NCI-H748 (cell line): ENCODE measurements around the gene TMC1.
"Not testable (repeated sequence)": the region's sequence is repeated elsewhere in the genome, so short reads cannot be mapped to it uniquely, and the experiment has no call there.

Experiments used
- DNase-seq: peaks from one replicate; lab custom pipeline; 2025; ENCODE audit not compliant: unreplicated experiment; lab: John Stamatoyannopoulos, UW

The TMC1 gene

DNA sequence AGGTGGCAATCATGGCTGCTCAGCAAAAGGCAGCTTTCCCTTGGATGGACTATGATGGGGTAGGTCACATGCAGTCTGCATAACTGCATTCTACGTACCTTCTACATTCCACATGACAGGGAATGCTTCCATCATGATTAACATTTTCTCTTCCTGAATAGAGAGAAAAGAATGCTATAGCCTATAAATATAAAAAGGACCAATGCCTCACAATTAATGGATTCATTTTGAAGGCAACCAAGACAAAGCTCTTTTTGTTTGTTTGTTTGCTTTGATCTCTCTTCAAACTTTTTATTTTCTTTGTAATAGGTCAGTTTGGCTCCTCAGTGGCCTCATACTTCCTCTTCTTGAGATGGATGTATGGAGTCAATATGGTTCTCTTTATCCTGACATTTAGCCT lies 230.1 kb downstream of the TMC1 start:
- no peak for DNase-seq

DNA sequence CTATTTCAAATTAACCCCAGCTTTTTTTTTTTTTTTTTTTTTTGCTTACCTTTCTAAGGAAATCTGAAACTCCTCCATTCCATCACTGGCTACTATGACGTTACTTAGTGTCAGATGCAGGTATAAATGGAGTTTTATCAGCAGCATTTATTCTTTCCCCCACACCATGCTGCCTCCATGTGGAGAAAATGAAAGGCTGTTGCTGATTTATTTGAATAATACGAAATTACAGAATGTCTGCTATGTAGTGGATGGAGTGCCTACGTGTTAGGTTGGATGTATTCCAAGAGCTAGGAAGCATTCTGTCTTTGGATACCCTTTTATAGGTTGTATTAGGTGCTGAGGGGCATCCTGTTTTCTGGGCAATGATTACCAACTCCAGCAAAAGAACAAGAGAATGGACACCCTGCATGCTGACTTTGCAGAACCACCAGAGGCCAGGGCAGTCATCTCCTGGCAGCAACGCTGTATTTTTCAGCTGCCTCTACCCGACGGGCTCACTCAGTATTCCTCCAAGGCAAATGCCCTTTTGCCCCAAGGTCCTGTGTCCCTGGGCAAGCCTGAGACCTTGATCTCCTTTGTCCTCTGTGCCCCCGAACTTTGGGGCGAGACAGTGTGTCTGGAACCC lies 232.0 kb downstream of the TMC1 start:
- peak; percentile 35 for DNase-seq

DNA sequence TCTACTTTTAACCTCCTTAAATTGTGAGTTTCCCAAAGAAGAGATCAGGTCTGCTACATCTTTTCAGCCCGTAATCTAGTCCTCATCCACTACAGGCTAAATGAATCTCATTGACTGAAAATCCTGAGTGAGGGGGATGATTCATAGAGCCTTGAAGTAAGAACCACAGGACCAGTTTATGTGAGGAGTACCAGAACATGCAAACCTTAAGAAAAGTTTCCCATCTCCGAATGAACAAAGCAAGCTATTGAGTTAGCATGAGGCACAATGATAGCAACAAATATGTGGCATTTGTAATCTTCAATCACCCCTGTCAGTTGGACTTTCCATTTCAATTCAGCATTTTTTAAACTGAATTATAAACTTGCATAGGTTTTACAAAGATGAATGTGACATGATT lies 234.4 kb downstream of the TMC1 start:
- DNase-seq = no peak

DNA sequence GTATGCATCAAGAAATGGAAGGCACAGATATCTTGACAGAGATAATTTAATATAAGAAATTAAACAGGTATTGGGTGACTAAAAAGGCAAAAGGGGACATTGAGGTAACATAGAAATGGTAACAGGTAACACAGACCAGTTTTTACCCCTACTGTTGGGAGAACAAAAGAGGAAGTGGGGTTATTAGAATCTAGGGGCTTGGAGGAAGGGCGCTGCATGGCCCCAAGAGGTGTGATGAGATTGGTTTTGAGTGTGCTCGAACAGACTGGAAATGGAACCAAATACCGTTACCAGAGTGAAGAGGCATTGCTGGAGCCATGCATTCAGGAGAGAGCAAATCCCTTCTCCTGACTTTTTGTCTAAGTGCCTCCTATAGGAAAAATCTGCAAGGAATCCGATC lies 237.5 kb downstream of the TMC1 start:
- DNase-seq = no peak

DNA sequence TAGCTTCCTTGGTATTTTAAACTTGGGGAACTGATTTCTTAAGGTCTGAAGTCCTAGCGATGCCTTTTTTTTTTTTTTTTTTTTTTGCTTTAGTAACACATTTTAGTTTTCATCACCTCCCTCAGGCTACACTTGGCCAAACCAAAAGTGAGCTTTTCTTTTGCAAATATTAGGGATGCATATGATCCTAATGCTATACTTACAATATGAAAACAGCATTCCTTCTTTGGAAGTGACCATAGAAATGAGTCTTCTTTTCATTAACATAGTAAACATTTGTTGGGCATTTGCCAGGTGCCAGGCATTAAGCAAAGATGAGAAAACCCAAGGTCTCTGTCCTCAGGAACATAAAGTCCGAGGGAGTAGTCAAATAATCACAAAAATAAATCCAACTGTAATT lies 241.6 kb downstream of the TMC1 start:
- DNase-seq = no peak

DNA sequence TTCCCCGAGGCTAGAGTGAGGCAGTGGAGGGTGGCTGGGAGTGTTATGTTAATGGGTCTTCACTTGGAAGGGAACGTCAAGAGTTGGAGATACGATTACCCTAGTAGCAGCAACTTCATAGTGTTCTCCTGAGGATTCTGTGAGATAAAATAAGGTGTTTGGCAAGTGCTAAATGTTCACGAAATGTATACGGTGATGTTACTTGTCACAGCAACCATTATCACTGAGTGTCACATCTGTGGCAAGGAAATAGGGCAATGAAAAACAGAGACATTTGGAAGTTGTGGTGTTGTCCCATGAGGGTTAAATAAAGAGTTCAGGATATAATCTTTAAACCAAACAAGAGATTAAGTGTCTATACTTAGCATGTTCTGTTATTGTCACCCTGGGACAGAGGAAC lies 248.1 kb downstream of the TMC1 start:
- no peak for DNase-seq

DNA sequence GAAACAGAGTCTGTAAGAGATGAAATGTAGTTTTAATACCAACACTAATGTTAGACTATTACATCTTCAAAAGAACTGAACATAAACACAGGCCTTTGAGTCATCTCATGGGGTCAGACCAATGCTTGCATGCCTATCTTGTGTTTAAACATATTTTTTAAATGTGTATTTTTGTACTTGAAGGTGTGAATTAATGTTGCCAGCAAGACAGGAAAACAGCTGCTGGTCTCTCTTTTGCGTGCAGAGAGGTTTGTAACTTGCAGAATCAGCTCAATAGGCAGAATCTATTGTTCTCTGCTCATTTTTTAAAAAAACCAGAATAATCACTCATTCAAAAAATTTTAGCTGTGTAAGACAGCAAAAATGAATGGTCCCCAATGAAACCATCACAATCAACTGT lies 251.3 kb downstream of the TMC1 start:
- no peak for DNase-seq

DNA sequence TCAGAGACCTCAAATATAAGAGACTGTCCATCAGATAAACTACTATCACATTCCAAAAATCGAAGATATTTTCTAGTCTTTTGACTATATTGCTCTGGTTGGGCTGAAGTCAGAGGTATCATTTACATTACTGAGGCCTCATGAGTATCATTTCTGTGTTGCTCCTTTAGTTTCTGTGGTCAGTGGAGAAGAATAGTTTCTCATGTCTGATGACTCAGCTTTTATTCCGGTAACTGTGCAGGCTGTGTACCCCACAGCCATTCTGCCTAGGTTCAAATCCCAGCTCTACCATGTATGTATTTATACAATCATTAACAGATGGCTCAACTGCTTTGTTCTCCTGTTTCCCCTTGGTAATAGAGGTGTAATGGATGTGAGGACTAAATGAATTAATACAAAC lies 252.2 kb downstream of the TMC1 start:
- no peak for DNase-seq

DNA sequence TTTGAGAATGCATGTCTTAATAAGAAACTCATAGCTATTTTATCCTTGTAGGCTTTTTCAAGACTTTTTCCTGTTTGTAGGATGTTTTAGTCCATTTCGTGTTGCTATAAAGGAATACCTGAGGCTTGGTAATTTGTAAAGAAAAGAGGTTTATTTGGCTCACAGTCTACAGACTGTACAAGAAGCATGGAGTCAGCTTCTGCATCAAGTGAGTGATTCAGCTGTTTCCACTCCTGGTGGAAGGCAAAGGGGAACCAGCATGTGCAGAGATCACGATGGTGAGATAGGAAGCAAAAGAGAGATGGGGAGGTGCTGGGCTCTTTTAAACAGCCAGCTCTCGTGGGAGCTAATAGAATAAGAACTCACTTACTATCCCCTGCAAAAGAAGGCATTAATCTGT lies 254.2 kb downstream of the TMC1 start:
- DNase-seq = no peak

DNA sequence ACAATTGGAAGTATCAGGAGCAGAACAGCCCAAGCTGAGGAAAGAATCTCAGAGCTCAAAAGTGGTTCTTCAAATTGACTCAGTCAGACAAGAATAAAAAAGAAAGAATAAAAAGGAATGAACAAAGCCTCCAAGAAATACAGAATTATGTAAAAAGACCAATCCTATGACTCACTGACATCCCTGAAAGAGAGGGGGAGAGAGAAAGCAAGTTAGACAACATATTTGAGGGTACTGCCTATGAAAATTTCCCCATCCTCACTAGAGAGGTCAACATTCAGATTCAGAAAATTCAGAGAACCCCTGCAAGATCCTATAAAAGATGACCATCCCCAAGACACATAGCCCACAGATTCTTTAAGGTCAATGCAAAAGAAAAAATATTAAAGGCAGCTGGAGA lies 258.2 kb downstream of the TMC1 start:
- DNase-seq = no peak

DNA sequence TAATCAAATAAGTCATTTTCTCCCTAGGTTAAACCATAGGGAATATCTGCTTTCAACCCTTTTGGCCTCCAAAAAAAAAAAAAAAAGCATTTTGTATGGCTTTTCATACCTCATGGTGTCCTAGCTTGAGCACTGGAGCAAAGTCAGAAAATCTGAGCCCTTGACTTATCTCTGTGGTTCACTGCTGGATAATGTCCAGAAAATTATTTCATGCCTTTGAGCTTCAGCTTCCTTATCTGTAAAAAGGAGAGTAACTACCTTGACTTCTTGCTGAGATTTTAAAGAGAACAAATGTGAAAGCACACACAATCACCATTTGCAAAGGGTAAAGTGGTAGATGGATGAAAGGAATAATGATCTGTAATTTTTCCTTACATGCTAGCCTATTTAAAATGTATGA lies 265.5 kb downstream of the TMC1 start:
- DNase-seq = no peak

DNA sequence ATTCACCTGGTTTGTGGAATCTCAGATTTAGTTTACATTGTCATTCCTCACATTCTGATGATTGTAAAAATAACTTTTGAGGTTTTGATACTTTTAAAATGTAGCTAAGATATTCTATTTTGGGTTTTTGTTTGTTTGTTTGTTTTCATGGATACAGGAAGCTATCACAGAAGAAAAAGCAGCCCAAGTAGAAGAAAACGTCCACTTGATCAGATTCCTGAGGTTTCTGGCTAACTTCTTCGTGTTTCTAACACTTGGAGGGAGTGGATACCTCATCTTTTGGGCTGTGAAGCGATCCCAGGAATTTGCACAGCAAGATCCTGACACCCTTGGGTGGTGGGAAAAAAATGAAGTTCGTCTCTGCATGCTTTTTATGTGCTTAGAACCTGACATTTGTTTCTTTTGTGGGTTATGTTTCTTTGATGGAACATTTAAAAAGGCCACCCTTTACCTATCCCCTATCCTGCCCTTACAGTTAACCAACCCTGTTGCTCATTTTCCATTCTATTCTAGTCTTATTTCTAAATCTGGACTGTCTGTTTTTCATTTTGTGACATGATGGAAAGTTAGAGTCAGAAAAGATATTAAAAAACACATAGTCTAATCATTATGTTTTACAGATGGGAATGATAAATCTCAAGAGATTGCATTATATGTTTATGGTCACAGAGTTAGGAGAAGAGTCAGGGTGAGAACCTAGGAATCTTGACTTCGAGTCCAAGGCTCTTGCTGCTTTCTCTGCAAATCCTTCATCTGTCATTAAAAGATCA lies 267.7 kb downstream of the TMC1 start:
- no peak for DNase-seq

DNA sequence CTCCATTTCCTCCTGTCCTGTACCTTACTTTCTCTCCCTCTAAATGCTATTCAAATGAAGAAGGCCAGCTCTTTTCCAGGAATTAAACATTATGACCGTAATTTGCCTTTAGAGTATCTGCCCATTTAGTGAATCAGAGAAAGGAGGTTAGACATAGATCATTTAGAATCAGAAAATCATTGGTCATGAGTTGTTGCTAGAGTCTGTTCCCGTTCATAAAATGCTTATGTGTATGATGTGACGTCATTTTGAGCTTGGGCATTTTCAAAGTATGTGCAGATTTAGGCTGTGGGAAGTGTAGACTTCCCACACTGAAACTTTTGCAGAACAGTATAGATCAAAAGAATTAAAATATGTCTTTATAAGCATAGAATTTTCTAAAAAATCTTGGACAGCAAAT lies 268.5 kb downstream of the TMC1 start:
- no peak for DNase-seq

DNA sequence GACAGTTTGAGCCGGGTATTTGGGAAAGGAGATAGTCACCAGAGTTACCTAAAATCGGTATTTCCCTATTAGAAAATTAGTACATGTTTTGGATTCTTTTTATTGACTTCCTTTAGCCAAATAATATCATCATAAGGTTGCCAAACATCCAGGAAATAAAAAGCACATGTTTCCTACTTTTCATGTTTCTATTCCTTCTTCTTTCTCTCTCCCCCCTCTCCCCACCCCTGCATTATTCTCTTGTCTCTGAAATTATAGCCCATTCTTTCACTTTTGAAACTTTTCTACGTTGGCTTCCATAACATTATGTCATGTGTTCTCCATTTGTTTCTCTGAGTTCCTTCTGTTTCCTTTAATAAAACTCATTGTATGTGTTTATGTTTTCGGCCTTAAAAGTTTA lies 269.6 kb downstream of the TMC1 start:
- no peak for DNase-seq

DNA sequence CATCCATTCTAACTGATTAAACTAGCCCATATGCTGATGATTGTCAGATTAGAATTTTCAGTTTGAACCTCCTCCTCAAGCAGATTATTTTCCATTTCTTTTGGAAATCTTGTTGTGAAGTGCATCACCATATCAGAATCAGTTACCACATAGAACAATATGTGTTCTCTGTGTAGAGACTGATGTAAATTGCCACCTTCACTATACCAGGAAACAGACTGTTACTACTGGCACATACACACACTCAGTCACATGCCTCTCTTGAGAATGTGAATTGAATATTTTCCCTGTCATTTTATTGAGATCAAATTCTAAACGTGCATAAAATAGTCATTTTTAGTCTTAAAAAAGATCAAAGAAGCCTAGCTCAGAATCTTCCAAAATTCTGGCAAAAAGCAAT lies 270.0 kb downstream of the TMC1 start:
- DNase-seq = no peak

DNA sequence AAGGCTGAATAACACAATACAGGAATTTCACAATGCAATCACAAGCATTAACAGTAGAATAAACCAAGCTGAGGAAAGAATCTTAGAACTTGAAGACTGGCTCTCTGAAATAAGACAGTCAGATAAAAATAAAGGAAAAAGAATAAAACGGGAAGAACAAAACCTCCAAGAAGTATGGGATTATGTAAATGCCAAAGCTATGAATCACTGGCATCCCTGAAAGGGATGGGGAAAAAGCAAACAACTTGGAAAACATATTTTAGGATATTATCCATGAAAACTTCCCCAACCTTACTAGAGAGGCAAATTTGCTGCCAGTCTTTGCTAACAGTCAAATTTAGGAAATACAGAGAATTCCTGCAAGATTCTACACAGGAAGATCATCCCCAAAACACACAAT lies 273.5 kb downstream of the TMC1 start:
- no peak for DNase-seq

DNA sequence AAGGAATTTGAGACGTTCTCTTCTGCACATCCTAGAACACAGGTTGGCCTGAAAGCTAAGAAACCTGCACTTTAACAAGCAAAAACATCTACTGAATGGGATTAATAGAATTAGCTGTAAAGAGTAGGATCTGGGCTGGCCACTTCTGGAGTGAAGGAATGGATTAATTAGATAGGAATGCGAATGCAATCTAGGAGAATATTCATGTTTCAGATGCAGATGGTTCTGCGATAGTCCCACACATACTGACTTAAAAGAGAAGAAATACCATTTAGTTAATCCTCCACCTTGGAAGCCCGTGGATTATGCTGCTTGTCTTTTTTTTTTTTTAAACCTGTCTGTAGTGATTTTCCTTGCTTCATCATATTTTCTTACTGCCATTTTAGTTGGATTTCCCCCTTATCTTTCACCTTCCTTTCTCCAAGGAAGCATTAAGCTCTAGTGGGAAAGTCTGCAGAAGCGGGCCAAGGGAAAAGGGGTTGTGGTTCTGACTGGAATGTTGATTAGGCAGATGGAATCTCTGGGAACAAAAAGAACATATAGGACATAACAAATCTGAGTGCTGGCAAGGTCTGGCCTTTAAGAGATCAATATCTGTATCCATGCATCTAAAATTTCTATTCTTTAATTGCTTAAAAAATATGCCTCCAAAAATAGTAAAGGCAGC lies 279.1 kb downstream of the TMC1 start:
- DNase-seq = no peak

DNA sequence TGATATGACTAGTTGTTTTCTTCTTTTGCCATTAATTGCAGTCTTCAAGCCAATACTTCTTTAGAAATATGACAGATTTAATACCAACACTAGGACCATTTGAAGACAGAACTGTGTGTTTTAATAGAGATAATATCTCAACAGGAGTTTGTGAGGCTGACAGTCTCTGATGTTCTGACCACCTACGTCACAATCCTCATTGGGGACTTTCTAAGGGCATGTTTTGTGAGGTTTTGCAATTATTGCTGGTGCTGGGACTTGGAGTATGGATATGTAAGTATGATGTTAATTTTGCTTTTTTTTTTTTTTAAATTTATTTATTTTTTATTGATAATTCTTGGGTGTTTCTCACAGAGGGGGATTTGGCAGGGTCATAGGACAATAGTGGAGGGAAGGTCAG lies 283.8 kb downstream of the TMC1 start:
- DNase-seq = no peak

DNA sequence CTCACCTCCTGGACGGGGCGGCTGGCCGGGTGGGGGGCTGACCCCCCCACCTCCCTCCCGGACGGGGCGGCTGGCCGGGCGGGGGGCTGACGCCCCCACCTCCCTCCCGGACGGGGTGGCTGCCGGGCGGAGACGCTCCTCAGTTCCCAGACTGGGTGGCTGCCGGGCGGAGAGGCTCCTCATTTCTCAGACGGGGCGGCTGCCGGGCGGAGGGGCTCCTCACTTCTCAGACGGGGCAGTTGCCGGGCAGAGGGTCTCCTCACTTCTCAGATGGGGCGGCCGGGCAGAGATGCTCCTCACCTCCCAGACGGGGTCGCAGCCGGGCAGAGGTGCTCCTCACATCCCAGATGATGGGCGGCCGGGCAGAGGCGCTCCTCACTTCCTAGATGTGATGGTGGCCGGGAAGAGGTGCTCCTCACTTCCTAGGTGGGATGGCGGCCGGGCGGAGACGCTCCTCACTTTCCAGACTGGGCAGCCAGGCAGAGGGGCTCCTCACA lies 285.0 kb downstream of the TMC1 start:
- not testable (repeated sequence) for DNase-seq

DNA sequence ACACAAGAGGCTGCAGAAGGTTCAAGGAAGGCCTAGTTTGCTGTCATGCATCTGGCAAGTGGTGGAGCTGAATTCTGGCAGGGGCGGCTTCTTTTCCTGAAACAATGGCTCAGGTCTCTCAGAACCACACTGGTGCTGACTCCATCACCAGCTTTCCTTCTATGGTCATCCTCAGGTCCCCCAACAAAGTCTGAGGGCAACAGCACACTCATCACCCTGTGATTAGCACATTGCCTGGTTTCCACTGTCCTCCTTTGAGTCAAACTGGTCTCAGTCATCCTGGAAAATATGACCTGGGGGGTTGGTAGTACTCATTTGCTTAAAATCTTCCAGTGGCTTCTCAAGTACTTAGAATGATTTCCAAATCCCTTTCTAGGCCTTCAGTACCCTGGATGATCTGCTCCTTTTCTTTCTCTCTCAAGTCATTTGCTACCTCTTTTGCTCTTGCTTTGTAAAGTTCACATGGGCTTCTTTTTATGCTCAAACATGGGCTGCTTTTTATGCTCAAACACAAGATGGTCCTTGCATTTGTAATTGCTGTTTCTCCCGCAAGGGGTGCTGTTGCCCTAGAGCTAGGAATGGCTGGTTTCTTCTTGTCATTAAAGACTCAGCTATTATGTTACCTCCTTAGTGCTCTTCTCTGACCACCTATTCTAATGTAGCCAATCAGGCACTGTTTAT lies 286.5 kb downstream of the TMC1 start:
- no peak for DNase-seq

DNA sequence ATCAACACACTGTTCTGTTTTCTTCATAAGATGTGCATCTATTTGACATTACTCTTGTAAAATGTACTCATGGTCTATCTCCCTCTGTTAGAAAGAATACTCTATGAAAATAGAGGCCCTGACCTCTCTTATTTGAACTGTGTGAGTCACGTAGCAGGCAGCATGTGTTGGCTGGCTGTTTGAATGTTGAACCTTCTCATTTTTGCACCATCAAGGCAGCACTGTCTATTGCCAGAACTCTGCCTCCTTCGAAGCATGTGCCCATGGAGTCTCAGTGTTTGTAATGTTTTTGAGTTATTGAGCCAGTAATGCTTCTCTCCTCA lies 287.0 kb downstream of the TMC1 start:
- DNase-seq = no peak

DNA sequence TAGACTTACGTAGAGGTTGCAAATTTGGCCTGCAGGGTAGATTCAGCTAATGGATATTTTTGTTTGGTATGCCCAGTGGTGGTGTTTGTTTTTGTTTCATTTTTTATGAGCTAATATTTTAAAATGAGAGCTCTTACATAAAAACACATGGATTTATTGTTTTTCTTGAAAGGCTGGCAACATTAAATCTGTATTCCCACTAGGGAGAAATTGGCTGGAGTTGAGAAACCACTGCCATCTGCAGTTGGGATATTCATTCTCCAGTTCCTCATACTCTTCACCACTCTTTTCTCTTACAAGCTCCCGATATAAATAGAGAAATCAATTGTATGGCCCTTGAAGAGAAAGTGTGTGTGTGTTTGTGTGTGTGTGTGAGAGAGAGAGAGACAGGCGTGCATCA lies 288.2 kb downstream of the TMC1 start:
- DNase-seq = no peak
